GM19395 (cell line): ENCODE measurements around the gene TJP3.

ENCODE experiments used
- ATAC-seq: cut with Tn5 transposase; IDR thresholded peaks from one replicate; pipeline ENCODE4 v1.9.1; 2021; ENCODE audit warnings: mild to moderate bottlenecking, moderate library complexity; ENCODE audit not compliant: unreplicated experiment

The TJP3 gene

GRCh38 chr19:3691372-3691716 is 16.8 kb upstream of the TJP3 start:
- no peak for ATAC-seq

DNA sequence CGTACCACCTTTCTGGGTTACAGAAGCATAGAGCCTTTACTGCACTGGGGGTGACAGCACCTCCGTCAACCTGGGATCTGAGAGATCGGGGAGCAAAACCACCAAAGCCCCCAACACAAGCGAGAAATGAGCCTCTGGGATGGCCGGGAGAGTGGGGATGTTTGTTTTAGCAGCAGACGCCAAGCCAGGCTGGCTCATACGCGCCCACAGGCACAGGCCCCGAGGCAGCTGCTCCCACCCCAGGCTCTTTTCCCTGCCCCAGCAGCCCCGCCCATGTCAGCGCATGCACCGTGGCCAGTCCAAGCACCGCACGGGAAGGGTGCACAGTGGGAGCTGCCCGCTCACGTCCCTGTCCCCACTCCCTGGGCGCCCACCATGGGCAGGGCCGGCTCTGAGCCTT is 16.5 kb upstream of the TJP3 start:
- ATAC-seq = no peak

- ATAC-seq = no peak
Observed at GRCh38 chr19:3692141-3693024, 15.8 kb upstream of the TJP3 start.

GRCh38 chr19:3693025-3693925 is 14.9 kb upstream of the TJP3 start:
- no peak for ATAC-seq

DNA sequence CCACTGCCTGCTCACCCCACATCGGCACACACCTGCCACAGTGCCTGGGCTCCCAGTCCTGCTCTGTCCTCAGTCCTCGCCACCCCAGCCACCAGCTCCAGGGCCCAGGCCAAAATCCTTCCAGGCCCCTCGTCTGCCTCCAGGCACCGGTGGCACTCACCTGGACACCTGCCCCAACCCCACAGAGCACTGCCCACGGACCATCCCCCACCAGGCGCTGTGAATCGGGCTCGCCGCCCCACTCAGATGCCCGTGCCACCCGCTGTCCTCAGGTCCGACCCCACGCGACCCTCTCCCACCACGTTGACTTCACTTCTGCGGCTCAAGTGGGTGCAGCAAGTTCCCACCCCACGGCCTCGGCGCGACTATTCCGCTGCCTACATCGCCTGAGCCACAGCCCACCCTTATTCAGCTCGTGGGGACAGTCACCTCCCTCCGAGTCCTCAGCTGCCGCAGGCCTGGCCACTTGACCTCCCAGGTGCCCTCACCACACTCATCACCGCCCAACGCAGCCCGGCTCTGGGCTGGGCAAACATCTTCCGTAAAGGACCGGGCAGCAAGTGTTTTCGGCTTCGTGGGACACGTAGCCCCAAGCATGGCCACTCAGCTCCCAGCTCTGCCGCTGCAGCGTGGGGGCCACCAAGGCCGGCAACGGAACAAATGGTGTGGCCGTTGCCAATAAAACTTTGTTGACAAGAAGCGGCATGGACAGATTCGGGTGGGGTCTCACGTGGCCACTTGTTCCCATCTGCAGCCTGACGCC is 13.6 kb upstream of the TJP3 start:
- no peak for ATAC-seq

GRCh38 chr19:3695124-3695733 is 13.0 kb upstream of the TJP3 start:
- ATAC-seq = no peak

DNA sequence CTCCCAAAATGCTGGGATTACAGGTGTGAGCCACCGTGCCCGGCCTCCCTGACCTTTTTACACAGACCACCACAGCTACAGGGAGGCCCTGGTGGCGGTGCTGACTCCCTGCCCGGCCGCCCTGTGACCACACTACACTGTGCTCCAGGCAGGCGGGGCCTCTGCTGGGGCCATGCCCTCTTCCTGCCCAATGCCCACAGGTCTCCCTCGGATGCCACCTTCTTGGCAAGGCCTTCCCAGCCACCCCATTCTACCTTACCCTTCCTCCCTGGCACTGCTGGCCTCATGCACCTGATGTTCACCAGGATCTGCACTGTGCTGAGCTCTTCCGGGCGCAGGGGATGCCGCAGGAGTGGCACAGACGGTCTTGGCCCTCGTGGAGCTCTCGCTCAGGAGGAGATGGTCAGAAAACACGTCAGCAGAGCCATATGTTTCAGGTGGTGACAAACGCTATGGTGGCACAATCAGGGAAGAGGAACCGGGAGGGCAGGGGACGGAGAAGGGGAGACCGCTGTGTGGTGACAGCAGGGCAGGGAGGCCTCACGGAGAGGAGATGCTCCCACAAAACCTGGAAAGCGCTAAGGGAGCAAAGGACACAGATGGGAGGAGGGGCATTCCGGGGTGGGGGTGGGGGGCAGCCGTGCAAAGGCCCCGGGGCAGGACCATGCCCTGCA is 12.1 kb upstream of the TJP3 start:
- ATAC-seq = no peak

- ATAC-seq = no peak
Observed at GRCh38 chr19:3696660-3696995, 11.6 kb upstream of the TJP3 start.

- ATAC-seq = no peak
Observed at GRCh38 chr19:3697094-3697493, 11.1 kb upstream of the TJP3 start.

DNA sequence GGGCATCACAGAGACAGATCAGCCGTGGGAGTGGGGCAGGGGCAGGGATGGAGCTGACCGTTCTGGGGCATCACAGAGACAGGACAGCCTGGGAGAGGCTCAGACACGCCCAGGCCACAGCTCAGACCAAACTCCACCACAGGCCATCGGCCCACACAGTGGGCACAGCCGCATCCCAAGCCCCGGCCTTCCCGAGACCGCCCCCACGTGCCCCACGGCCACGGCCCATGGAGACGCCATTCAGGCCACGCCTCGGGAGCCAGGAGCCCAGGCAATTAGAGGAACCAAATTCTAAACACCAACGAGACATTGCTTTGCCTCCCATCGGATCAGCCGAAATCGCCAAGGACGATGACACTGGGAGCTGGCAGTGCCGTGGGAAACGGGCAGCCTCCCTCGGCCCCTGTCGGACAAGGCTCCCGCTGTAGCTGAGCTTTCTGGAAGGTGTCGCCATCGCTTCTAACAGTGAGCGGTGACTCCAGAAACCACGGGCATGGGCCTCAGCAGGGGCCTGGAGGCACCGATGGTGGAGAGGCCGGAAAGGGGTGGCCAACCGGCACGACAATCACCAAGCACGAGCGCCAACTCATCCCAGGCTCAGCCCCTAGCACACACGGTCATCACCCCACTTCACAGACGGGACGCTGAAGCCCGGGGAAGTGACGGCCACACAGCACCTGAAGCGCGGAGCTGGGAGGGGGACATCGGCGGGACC is 10.4 kb upstream of the TJP3 start:
- no peak for ATAC-seq

DNA sequence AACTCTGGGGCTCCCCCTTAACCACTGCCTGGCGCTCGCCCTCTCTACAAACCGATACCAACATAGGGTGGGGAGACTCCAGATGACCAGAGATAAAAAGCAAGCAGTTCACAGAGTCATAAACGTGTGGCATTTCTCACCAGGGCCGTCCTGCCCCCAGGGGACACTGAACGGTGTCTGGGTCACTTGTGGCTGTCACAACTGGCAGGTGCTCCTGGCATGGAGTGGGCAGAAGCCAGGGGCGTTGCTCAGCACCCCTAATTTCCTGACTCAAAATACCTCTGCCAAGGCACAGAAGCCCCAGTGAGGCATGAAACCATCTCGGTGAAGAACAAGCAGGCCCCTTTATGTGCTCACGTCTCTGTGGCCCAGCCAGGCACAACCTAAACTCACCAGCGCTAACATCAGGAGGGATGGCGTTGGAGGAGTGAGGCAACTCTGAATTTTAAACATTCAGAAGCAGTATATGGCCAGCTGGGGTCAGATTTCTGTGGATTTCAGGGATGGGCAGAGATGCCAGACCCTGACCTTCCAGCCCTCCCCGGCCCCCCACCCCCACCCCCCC is 9.7 kb upstream of the TJP3 start:
- no peak for ATAC-seq

- no peak for ATAC-seq
Observed at GRCh38 chr19:3698974-3699740, 9.0 kb upstream of the TJP3 start.

GRCh38 chr19:3699741-3700241 is 8.4 kb upstream of the TJP3 start:
- peak; percentile 13 for ATAC-seq

DNA sequence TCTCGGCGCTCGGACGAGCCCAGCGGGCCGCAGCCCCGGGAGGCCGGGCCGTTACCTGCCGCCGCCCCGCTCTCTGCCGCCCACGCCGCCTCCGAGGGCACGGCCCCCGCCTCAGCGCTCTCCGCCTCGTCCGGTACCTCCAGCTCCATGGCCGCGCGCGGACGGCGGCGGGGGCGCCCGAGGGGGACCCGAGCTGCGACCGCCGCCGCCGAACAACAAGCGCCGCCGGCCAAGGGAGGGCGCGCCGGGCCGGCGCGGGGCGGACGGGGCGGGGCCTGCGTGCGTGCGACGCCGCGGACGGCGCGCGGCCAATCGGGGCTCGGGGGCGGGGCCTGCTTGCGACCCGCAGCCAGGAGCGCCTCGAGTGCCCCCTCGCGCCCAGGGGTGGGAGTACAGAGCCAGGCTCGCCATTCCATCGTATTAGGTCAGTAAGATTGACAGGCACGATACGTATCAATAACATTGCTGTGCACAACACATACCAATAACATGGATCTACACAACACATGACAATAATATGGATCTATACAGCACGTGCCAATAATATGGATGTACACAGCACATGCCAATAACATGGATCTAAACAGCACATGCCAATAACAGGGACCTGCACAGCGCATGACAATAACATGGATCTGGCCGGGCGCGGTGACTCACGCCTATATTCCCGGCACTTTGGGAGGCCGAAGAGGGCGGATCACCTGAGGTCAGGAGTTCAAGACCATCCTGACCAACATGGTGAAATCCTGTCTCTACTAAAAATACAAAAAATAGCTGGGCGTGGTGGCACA is 7.7 kb upstream of the TJP3 start, which contains the start of gene PIP5K1C:
Gene PIP5K1C, minus strand, starts transcription at position 227 of the 791 bp plus-strand sequence. Its CDS starts 78 bp downstream, at position 149.
- peak; percentile 73 for ATAC-seq

DNA sequence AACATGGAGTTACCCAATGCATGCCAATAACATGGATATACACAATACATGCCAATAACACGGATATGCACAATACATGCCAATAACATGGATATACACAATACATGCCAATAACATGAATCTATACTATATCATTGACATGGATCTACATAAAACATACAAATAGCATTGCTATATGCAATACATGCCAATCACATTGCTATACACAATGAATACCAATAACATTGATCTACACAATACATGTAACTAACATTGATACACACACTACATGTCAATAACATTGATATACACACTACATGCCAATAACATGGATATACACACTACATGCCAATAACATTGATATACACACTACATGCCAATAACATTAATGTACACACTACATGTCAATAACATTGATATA is 7.0 kb upstream of the TJP3 start:
- no peak for ATAC-seq

DNA sequence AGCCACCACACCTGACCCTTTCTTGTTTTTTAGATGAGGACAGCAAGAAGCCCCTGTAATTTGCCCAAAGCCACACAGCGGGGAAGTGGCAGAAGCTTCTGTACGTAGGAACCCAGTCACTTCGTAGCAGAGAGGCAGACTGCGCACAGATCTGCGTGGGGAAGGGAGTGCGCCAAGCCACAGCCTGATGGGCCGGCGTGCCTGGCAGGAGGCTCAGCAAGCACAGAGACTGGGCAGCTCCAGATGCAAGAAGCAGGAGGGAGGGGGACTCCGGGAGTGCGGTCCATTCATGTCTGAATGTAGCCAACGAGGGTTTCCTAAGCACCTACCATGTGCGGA is 347 bp upstream of the TJP3 start:
- no peak for ATAC-seq

DNA sequence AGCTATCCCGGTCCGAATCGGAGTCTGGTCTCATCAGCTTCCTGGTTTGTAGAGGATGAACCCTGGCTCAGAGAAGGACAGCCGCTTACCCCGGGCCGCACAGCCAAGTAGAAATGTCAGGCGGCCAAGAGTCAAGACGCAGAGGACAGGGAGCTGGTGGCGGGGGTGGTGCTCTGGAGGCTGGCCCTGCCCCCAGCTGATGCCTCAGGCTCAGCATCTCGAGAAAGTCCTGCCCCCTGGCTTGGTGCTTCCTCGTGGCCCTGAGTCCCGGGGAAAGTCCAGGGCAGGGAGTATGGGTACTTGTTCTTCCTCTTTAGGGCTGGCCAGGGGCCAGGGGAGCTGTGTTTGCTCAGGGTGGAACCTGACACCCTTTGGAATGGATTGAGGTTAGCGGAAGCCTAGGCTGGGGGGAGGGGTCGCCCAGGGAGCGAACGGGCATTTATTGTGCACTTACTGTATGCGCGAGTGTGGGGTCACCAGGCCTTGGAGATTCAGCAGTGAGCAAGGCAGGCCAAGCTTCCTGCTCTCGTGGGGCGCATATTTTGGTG is 2.2 kb downstream of the TJP3 start:
- ATAC-seq = no peak
